Spleen (tissue), 11 donors: ENCODE data around the gene FRAS1. TPM values are rescaled to one million over a fixed set of nuclear protein-coding genes. Genes with fewer than 3 reads are reported as not detected.
"Not testable (repeated sequence)": the region's sequence is repeated elsewhere in the genome, so short reads cannot be mapped to it uniquely, and the experiment has no call there.

Experiments used
- DNase-seq: peaks from one replicate; pipeline ENCODE4 v3.0.0-alpha.2; 2020
- H3K27ac ChIP-seq, 8 donors: fragments of 200-600 bp; sonication (generic) in 7 of 8; 1 replicate in 4 of 8; 2 replicates in 4 of 8; pipeline versions ENCODE4 v1.5.0 to v1.8.0; 2016 to 2021; ENCODE audit warnings: inconsistent platforms in 4 of 8, mild to moderate bottlenecking in 4 of 8, moderate library complexity in 1 of 8
- H3K27me3 ChIP-seq, 7 donors: fragments of 200-600 bp; sonication (generic) in 6 of 7; replicated peaks in 1 of 7; 1 replicate in 4 of 7; 2 replicates in 3 of 7; pipeline versions ENCODE4 v1.5.0 to v1.8.0; 2016 to 2021; ENCODE audit warnings: inconsistent platforms in 3 of 7, mild to moderate bottlenecking in 1 of 7
- H3K36me3 ChIP-seq, 6 donors: fragments of 200-600 bp; sonication (generic) in 5 of 6; 1 replicate in 4 of 6; 2 replicates in 2 of 6; pipeline versions ENCODE4 v1.5.0 to v1.8.0; 2016 to 2021; ENCODE audit warnings: inconsistent platforms in 2 of 6
- H3K4me1 ChIP-seq, 6 donors: fragments of 200-600 bp; sonication (generic) in 5 of 6; 1 replicate in 3 of 6; 2 replicates in 3 of 6; pipeline versions ENCODE4 v1.5.0 to v1.8.0; 2016 to 2021; ENCODE audit warnings: inconsistent platforms in 3 of 6
- H3K4me3 ChIP-seq, 8 donors: fragments of 200-600 bp; sonication (generic) in 7 of 8; 1 replicate in 4 of 8; 2 replicates in 4 of 8; pipeline versions ENCODE4 v1.5.0 to v1.8.0; 2016 to 2021; ENCODE audit warnings: inconsistent platforms in 4 of 8, mild to moderate bottlenecking in 4 of 8, moderate library complexity in 2 of 8
- H3K9me3 ChIP-seq, 8 donors: fragments of 200-600 bp; sonication (generic) in 7 of 8; 1 replicate in 4 of 8; 2 replicates in 4 of 8; pipeline versions ENCODE4 v1.5.0 to v1.8.0; 2016 to 2021; ENCODE audit warnings: inconsistent platforms in 4 of 8
- CTCF ChIP-seq, 11 experiments: fragments of 200-600 bp in 7 of 11; fragments of 450-650 bp in 4 of 11; sonication (generic) in 4 of 11; IDR thresholded peaks in 8 of 11; conservative IDR thresholded peaks in 3 of 11; 1 replicate in 7 of 11; 2 replicates in 4 of 11; pipeline versions ENCODE4 v1.4.0 to v1.8.0; 2016 to 2021; ENCODE audit warnings: antibody characterized with exemption in 11 of 11, inconsistent platforms in 4 of 11, mild to moderate bottlenecking in 1 of 11
- POLR2A ChIP-seq, 3 donors: fragments of 450-650 bp; IDR thresholded peaks; one replicate each; pipeline ENCODE4 v1.5.1; 2017; ENCODE audit warnings: antibody characterized with exemption in 3 of 3, mild to moderate bottlenecking in 1 of 3
- POLR2AphosphoS5 ChIP-seq, 3 donors: sonication (generic); formaldehyde crosslinking; IDR thresholded peaks; one replicate each; pipeline ENCODE4 v1.5.1; 2017; ENCODE audit warnings: antibody characterized with exemption in 3 of 3
- WGBS, 5 donors: extraction: QIAGEN DNeasy Blood & Tissue Kit in 3 of 5; methylation state at CpG; one replicate each; pipeline versions ENCODE4 v1.1.5 to v1.1.7; 2013 to 2018; 5-methylcytosine and 5-hydroxymethylcytosine counted together
- intact Hi-C: fragments of 100-400 bp; cut with DNase I; formaldehyde crosslinking; loops from one replicate; pipeline ENCODE4 v1.15.0; 2023; ENCODE audit warnings: low total_unique reads
- polyA plus RNA-seq, 3 donors: library from polyadenylated mRNA; stranded (reverse); fragments of 200-250 nt; gene quantifications; one replicate each; pipeline ENCODE4 v1.2.1, GENCODE V29; 2013
- total RNA-seq, 7 donors: library from RNA; depleted of rRNA in 3 of 7; stranded (reverse); fragments of >200 nt in 3 of 7; fragmentation: NEBNext Ultra II Directional in 4 of 7; extraction: Animal tissue kit (Norgen Biotek cat#: 25700) in 4 of 7; gene quantifications; one replicate each; pipeline versions ENCODE4 v1.1.0 to v1.2.1, GENCODE V29; 2016 to 2021
- donor health status: healthy with polysubstance abuse.
- donor health status: DM: no; HTN: no; CAD: no; lungs with moderate emphysema.
- donor health status: DM: no; HTN: no; CAD: no.
- donor health status: Bipolar disorder and iron deficiency.
- donor health status: healthy.
- donor health status: DM: no; HTN: no; CAD: no.
- donor health status: DM: yes; HTN: yes; CAD: no.

Gene FRAS1
- total and polyA plus RNA-seq, 10 donors = 0.10 to 3.0 (median 1.3) TPM

DNA sequence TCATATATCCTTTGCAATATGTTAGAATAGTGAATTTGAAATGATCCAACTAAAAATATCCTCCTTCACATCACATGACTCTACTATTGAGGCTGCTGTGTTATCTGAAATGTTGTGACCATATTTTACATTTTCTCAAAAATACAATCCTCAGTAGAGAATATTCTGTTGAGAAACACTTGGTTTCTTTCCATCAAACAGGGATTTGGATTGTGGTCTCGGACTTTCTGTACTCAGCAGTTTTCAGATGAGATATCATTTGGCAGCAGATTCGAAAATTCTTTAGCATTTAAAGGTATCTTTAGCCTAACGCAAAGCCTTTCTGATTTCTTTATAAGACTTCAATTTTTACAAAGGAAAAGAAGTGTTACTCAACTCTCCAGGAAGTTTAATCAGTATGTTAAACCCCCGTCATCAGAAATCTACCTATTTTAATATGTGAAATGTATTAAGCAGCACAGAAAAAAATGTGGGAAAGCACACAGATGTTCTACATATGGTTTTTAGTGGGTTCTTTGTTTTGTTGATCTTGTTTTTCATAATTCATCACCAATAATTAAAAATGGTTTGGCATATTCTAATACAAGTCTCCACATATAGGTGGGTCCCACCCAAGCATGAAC, 439.0 kb downstream of the FRAS1 start:
- H3K9me3 ChIP-seq = no peaks in the 10 kb centered on the region
- no peak for DNase-seq
- intact Hi-C loops = no loop called here
- H3K27ac ChIP-seq = no peak overlapping the region
- no peaks in the 10 kb centered on the region for H3K27me3 ChIP-seq
- H3K36me3 ChIP-seq = no peaks in the 10 kb centered on the region
- no peak for TF ChIP-seq CTCF (IDR thresholded peaks at IDR 0.05 in 8 of 11, conservative IDR thresholded peaks at IDR 0.05 in 3 of 11)
- TF ChIP-seq POLR2AphosphoS5 (IDR thresholded peaks at IDR 0.05) = no peak
- TF ChIP-seq POLR2A (IDR thresholded peaks at IDR 0.05) = no peak
- H3K4me1 ChIP-seq = no peaks in the 10 kb centered on the region
- H3K4me3 ChIP-seq = no peak overlapping the region
- WGBS, 5 donors = 73 to 83% (median 77%) methylated on average over 4 of the region's 4 CpGs

DNA sequence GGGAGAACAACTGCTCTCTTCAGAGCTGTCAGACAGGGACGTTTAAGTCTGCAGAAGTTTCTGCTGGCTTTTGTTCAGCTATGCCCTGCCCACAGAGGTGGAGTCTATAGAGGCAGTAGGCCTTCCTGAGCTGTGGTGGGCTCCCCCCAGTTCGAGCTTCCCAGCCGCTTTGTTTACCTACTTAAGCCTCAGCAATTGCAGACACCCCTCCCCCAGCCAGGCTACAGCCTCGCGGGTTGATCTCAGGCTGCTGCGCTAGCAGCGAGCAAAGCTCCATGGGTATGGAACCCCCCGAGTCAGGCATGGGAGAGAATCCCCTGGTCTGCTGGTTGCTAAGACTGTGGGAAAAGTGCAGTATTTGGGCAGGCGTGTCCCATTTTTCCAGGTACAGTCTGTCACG, 449.1 kb downstream of the FRAS1 start:
- H3K9me3 ChIP-seq, H3K4me1 ChIP-seq, H3K36me3 ChIP-seq, H3K27ac ChIP-seq, H3K4me3 ChIP-seq, DNase-seq, intact Hi-C loops, H3K27me3 ChIP-seq: not testable (repeated sequence)
- 65 to 81% (median 74%) methylated on average over 9 to 10 of the region's 10 CpGs for WGBS, 5 donors

DNA sequence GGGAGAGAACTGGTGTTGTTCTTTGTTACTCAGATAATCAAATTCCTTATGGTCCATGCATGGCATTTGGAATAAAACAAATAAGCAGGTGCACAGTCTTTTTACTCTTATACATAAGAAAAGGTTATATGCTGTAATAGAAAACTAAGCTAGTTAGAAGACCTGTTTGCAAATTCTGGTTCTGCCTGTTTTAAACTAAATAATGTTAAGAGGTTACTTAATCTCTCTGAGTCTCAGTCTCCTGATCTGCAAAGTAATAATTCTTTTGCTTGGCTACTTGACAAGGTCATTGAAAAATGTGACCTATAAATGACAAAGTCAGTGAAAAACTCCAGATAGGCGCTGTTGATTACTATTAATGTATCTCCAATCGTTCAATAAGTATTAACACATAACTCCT, 451.9 kb downstream of the FRAS1 start:
- no peaks in the 10 kb centered on the region for H3K36me3 ChIP-seq
- DNase-seq = no peak
- no peak for TF ChIP-seq CTCF (IDR thresholded peaks at IDR 0.05 in 8 of 11, conservative IDR thresholded peaks at IDR 0.05 in 3 of 11)
- TF ChIP-seq POLR2AphosphoS5 (IDR thresholded peaks at IDR 0.05) = no peak
- no peak for TF ChIP-seq POLR2A (IDR thresholded peaks at IDR 0.05)
- WGBS, 5 donors = 51 to 96% (median 82%) methylated on average over 2 of the region's 2 CpGs
- no peaks in the 10 kb centered on the region for H3K27me3 ChIP-seq
- H3K27ac ChIP-seq = no peak overlapping the region
- intact Hi-C loops = no loop called here
- H3K9me3 ChIP-seq = no peaks in the 10 kb centered on the region
- H3K4me3 ChIP-seq = no peak overlapping the region
- H3K4me1 ChIP-seq = no peaks in the 10 kb centered on the region

- H3K36me3 ChIP-seq = no peaks in the 10 kb centered on the region
- 21 to 95% (median 87%) methylated on average over 1 of the region's 1 CpG for WGBS, 5 donors
- intact Hi-C loops = loop anchor here (10.0 kb wide), 1 partner anchor 545 kb away; no protein-coding TSS in a partner anchor
- no peak overlapping the region for H3K4me3 ChIP-seq
- no peak for DNase-seq
- H3K9me3 ChIP-seq = no peaks in the 10 kb centered on the region
- no peaks in the 10 kb centered on the region for H3K4me1 ChIP-seq
- no peak overlapping the region for H3K27ac ChIP-seq
- no peaks in the 10 kb centered on the region for H3K27me3 ChIP-seq
- no peak for TF ChIP-seq CTCF (IDR thresholded peaks at IDR 0.05 in 8 of 11, conservative IDR thresholded peaks at IDR 0.05 in 3 of 11)
- no peak for TF ChIP-seq POLR2AphosphoS5 (IDR thresholded peaks at IDR 0.05)
- TF ChIP-seq POLR2A (IDR thresholded peaks at IDR 0.05) = no peak
Measured at GRCh38 chr4:78510108-78510507, 453.0 kb downstream of the FRAS1 start.
